ENCODE results near the gene TAF11.
"Not testable (repeated sequence)": the region's sequence is repeated elsewhere in the genome, so short reads cannot be mapped to it uniquely, and the experiment has no call there.

DNA sequence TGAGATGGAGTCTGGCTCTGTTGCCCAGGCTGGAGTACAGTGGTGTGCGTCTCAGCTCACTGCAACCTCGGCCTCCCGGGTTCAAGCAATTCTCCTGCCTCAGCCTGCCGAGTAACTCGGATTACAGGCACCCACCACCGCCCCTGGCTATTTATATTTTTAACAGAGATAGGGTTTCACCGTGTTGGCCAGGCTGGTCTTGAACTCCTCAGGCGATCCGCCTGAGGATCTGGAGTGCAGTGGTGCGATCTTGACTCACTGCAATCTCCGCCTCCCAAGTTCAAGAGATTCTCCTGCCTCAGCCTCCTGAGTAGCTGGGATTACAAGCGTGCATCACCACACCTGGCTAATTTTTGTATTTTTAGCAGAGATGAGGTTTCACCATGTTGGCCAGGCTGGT, 44.4 kb upstream of the TAF11 start:
- TF ChIP-seq, protein P1, sequence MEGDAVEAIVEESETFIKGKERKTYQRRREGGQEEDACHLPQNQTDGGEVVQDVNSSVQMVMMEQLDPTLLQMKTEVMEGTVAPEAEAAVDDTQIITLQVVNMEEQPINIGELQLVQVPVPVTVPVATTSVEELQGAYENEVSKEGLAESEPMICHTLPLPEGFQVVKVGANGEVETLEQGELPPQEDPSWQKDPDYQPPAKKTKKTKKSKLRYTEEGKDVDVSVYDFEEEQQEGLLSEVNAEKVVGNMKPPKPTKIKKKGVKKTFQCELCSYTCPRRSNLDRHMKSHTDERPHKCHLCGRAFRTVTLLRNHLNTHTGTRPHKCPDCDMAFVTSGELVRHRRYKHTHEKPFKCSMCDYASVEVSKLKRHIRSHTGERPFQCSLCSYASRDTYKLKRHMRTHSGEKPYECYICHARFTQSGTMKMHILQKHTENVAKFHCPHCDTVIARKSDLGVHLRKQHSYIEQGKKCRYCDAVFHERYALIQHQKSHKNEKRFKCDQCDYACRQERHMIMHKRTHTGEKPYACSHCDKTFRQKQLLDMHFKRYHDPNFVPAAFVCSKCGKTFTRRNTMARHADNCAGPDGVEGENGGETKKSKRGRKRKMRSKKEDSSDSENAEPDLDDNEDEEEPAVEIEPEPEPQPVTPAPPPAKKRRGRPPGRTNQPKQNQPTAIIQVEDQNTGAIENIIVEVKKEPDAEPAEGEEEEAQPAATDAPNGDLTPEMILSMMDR (conservative IDR thresholded peaks at IDR 0.05 in 1 of 2, IDR thresholded peaks at IDR 0.05 in 1 of 2; ENCODE audit: extremely low read depth in 1 of 2, insufficient read depth in 1 of 2, low read depth in 1 of 2, low read length in 2 of 2): not testable (repeated sequence)
- not testable (repeated sequence) for TF ChIP-seq EZH2 (IDR thresholded peaks at IDR 0.05; ENCODE audit: borderline replicate concordance, low read length)
